ENCODE data around the gene KCNAB3. TPM values are rescaled to one million over a fixed set of nuclear protein-coding genes. Genes with fewer than 3 reads are reported as not detected.
A peak's percentile ranks its signal among the peaks of the same experiment; 100 is the strongest.

KCNAB3 gene
- total and polyA plus RNA-seq, 9 of the 15 experiments (the other 6 are each of a cell fraction or from before 2014, with no cell fraction given) = 0.03 to 2.5 (median 1.1) TPM

DNA sequence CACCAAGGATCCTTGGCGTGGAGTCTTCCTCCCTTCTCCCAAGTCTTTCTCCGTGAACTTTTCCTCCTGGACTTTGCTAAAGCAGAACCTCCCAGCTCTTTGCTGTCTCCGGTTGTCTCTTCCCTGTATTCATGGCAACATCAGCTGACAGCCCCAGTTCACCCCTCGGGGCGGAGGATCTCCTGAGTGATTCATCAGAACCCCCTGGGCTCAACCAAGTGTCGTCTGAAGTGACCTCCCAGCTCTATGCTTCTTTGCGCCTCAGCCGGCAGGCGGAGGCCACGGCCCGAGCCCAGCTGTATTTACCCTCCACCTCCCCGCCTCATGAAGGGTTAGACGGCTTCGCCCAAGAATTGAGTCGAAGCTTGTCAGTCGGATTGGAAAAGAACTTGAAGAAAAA is 3.3 kb upstream of the KCNAB3 start (continued):
- TF ChIP-seq, protein P1, sequence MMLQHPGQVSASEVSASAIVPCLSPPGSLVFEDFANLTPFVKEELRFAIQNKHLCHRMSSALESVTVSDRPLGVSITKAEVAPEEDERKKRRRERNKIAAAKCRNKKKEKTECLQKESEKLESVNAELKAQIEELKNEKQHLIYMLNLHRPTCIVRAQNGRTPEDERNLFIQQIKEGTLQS (IDR thresholded peaks at IDR 0.05) = peak; percentile 37; the same call in 1 of the 2 replicates
- TF ChIP-seq, protein P1 (CRISPR knock-in tag; conservative IDR thresholded peaks at IDR 0.05) = no peak
- TF ChIP-seq HDGF (IDR thresholded peaks at IDR 0.05) (no peak), ZNF224 (CRISPR knock-in tag; IDR thresholded peaks at IDR 0.05) (no peak), TAF1 (IDR thresholded peaks at IDR 0.05; ENCODE audit: control insufficient read depth, extremely low read depth, insufficient read depth, low read length, severe bottlenecking) (peak; percentile 13), RFX1 (IDR thresholded peaks at IDR 0.05) (peak; percentile 86), CHD4 (IDR thresholded peaks at IDR 0.05; ENCODE audit: insufficient read depth, insufficient replicate concordance, low read depth, low read length, poor library complexity, severe bottlenecking) (no peak), ZNF668 (CRISPR knock-in tag; IDR thresholded peaks at IDR 0.05) (no peak), NFIC (IDR thresholded peaks at IDR 0.05) (peak; percentile 42), NCOR1 (IDR thresholded peaks at IDR 0.05) (0 out of 2 replicates have a peak, but pooled peaks have one; percentile 21), ZNF140 (CRISPR knock-in tag; IDR thresholded peaks at IDR 0.05) (no peak), TSC22D4 (tag; IDR thresholded peaks at IDR 0.05) (no peak), ZFP30 (CRISPR knock-in tag; IDR thresholded peaks at IDR 0.05; ENCODE audit: borderline replicate concordance) (no peak), MTF1 (CRISPR knock-in tag; IDR thresholded peaks at IDR 0.05; ENCODE audit: borderline replicate concordance) (no peak), L3MBTL2 (IDR thresholded peaks at IDR 0.05) (peak; percentile 84), TCFL5 (CRISPR knock-in tag; conservative IDR thresholded peaks at IDR 0.05) (no peak), ARNT (IDR thresholded peaks at IDR 0.05) (no peak)
- TF ChIP-seq, protein P2, sequence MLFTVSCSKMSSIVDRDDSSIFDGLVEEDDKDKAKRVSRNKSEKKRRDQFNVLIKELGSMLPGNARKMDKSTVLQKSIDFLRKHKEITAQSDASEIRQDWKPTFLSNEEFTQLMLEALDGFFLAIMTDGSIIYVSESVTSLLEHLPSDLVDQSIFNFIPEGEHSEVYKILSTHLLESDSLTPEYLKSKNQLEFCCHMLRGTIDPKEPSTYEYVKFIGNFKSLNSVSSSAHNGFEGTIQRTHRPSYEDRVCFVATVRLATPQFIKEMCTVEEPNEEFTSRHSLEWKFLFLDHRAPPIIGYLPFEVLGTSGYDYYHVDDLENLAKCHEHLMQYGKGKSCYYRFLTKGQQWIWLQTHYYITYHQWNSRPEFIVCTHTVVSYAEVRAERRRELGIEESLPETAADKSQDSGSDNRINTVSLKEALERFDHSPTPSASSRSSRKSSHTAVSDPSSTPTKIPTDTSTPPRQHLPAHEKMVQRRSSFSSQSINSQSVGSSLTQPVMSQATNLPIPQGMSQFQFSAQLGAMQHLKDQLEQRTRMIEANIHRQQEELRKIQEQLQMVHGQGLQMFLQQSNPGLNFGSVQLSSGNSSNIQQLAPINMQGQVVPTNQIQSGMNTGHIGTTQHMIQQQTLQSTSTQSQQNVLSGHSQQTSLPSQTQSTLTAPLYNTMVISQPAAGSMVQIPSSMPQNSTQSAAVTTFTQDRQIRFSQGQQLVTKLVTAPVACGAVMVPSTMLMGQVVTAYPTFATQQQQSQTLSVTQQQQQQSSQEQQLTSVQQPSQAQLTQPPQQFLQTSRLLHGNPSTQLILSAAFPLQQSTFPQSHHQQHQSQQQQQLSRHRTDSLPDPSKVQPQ (CRISPR knock-in tag; IDR thresholded peaks at IDR 0.05; ENCODE audit: borderline replicate concordance) = no peak
- TF ChIP-seq, protein P3, sequence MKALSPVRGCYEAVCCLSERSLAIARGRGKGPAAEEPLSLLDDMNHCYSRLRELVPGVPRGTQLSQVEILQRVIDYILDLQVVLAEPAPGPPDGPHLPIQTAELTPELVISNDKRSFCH (CRISPR knock-in tag; IDR thresholded peaks at IDR 0.05) = no peak
- TF ChIP-seq, protein P3 (tag; IDR thresholded peaks at IDR 0.05) = no peak
- TF ChIP-seq, protein P4, sequence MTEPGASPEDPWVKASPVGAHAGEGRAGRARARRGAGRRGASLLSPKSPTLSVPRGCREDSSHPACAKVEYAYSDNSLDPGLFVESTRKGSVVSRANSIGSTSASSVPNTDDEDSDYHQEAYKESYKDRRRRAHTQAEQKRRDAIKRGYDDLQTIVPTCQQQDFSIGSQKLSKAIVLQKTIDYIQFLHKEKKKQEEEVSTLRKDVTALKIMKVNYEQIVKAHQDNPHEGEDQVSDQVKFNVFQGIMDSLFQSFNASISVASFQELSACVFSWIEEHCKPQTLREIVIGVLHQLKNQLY (CRISPR knock-in tag; conservative IDR thresholded peaks at IDR 0.05) = no peak
- TF ChIP-seq, protein P5, sequence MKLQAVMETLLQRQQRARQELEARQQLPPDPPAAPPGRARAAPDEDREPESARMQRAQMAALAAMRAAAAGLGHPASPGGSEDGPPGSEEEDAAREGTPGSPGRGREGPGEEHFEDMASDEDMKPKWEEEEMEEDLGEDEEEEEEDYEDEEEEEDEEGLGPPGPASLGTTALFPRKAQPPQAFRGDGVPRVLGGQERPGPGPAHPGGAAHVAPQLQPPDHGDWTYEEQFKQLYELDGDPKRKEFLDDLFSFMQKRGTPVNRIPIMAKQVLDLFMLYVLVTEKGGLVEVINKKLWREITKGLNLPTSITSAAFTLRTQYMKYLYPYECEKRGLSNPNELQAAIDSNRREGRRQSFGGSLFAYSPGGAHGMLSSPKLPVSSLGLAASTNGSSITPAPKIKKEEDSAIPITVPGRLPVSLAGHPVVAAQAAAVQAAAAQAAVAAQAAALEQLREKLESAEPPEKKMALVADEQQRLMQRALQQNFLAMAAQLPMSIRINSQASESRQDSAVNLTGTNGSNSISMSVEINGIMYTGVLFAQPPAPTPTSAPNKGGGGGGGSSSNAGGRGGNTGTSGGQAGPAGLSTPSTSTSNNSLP (IDR thresholded peaks at IDR 0.05; ENCODE audit: borderline replicate concordance, low read depth, low read length) = no peak

Data from K562 (cell line).